Activated gamma-delta T cell (primary cell): ENCODE measurements around the gene PTPN1.

ENCODE experiments used
- DNase-seq: peaks from one replicate; lab custom pipeline; 2025; lab: John Stamatoyannopoulos, UW

Gene PTPN1

DNA sequence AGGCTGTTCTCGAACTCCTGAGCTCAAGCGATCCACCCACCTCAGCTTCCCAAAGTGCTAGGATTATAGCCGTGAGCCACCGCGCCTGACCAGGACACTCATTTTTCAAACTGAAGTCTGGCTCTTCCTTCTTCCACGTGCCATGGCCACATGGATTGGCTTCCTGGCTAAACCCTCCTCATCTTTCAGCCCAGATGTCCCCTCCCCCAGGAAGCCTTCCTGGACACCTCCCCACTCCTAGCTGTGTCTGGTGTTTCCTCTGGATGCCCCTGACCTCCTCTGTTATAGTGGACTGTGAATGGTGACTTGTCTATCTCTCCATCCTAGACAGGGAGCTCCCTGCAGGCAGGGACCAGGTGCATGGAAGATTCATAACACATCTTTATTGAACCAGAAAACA is 124.0 kb downstream of the PTPN1 start:
- DNase-seq, result no peak
